NB4 (cell line): ENCODE data around the gene TTYH1.

Source experiments
- MAX ChIP-seq: IDR thresholded peaks from 2 replicates; pipeline ENCODE4 v1.6.1; 2011; ENCODE audit warnings: low read depth, low read length
- MYC ChIP-seq: IDR thresholded peaks from 2 replicates; pipeline ENCODE4 v1.6.1; 2011; ENCODE audit warnings: low read depth, low read length
- POLR2A ChIP-seq: IDR thresholded peaks from 2 replicates; pipeline ENCODE4 v1.6.1; 2011; ENCODE audit warnings: mild to moderate bottlenecking; ENCODE audit not compliant: insufficient read length; ENCODE audit errors: extremely low read depth
- TF ChIP-seq, protein P1 (sequence below): IDR thresholded peaks from one replicate; pipeline ENCODE4 v1.5.1; 2012; ENCODE audit warnings: low read depth, low read length

- TF ChIP-seq, protein P1, sequence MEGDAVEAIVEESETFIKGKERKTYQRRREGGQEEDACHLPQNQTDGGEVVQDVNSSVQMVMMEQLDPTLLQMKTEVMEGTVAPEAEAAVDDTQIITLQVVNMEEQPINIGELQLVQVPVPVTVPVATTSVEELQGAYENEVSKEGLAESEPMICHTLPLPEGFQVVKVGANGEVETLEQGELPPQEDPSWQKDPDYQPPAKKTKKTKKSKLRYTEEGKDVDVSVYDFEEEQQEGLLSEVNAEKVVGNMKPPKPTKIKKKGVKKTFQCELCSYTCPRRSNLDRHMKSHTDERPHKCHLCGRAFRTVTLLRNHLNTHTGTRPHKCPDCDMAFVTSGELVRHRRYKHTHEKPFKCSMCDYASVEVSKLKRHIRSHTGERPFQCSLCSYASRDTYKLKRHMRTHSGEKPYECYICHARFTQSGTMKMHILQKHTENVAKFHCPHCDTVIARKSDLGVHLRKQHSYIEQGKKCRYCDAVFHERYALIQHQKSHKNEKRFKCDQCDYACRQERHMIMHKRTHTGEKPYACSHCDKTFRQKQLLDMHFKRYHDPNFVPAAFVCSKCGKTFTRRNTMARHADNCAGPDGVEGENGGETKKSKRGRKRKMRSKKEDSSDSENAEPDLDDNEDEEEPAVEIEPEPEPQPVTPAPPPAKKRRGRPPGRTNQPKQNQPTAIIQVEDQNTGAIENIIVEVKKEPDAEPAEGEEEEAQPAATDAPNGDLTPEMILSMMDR, result no peak
- no peak for TF ChIP-seq POLR2A
- TF ChIP-seq MAX, result no peak
- TF ChIP-seq MYC, result no peak
These were observed 45.9 kb downstream of the TTYH1 start for GRCh38 chr19:54461210-54461609.
